HepG2 (cell line): ENCODE results near the gene SLC38A2. TPM values are rescaled to one million over a fixed set of nuclear protein-coding genes. Genes with fewer than 3 reads are reported as not detected.

ENCODE experiments used
- FOXP1 ChIP-seq, 2 experiments: fragments of 450-650 bp in 1 of 2; IDR thresholded peaks; 2 replicates each; pipeline ENCODE4 v1.6.1; 2017 to 2018; ENCODE audit warnings: antibody characterized with exemption in 1 of 2
- HES4 ChIP-seq: sonication (generic); formaldehyde crosslinking; IDR thresholded peaks from 2 replicates; pipeline ENCODE4 v1.9.0; 2021; ENCODE audit warnings: mild to moderate bottlenecking, missing genetic modification reagents, borderline replicate concordance
- IRF2 ChIP-seq: IDR thresholded peaks from 2 replicates; pipeline ENCODE4 v1.6.1; 2018; ENCODE audit warnings: missing genetic modification reagents, missing compliant biosample characterization
- MAFF ChIP-seq: IDR thresholded peaks from 2 replicates; pipeline ENCODE4 v1.6.1; 2011; ENCODE audit warnings: low read depth, low read length, improper control_type of control experiment
- MIXL1 ChIP-seq: IDR thresholded peaks from 2 replicates; pipeline ENCODE4 v1.6.1; 2016
- MTA1 ChIP-seq: sonication (generic); formaldehyde crosslinking; IDR thresholded peaks from 2 replicates; pipeline ENCODE4 v1.4.0; 2020; ENCODE audit warnings: missing genetic modification reagents, mild to moderate bottlenecking, borderline replicate concordance
- MZF1 ChIP-seq: sonication (generic); formaldehyde crosslinking; IDR thresholded peaks from 2 replicates; pipeline ENCODE4 v1.8.1; 2023; ENCODE audit warnings: mild to moderate bottlenecking, missing genetic modification reagents, borderline replicate concordance
- NFAT5 ChIP-seq: sonication (generic); formaldehyde crosslinking; IDR thresholded peaks from 2 replicates; pipeline ENCODE4 v1.4.0; 2020; ENCODE audit warnings: missing genetic modification reagents
- PHF8 ChIP-seq: sonication (generic); formaldehyde crosslinking; IDR thresholded peaks from 2 replicates; pipeline ENCODE4 v1.5.0; 2020; ENCODE audit warnings: missing genetic modification reagents
- REL ChIP-seq: sonication (generic); formaldehyde crosslinking; conservative IDR thresholded peaks from 2 replicates; pipeline ENCODE4 v1.8.0; 2022; ENCODE audit warnings: mild to moderate bottlenecking, missing genetic modification reagents, moderate library complexity
- SNAPC2 ChIP-seq: sonication (generic); formaldehyde crosslinking; IDR thresholded peaks from 2 replicates; pipeline ENCODE4 v1.8.1; 2022; ENCODE audit warnings: mild to moderate bottlenecking, missing genetic modification reagents
- SP1 ChIP-seq, 2 experiments: fragments of 450-650 bp in 1 of 2; sonication (generic) in 1 of 2; formaldehyde crosslinking in 1 of 2; IDR thresholded peaks; 2 replicates each; pipeline versions ENCODE4 v1.4.0 to v1.6.1; 2016 to 2020; ENCODE audit warnings: missing genetic modification reagents in 1 of 2
- SYNCRIP ChIP-seq: fragments of 200-400 bp; formaldehyde crosslinking; IDR thresholded peaks from 2 replicates; pipeline ENCODE4 v1.6.1; 2018; ENCODE audit warnings: mild to moderate bottlenecking, low read depth, low read length; ENCODE audit not compliant: insufficient read depth
- ZMYM3 ChIP-seq: sonication (generic); formaldehyde crosslinking; IDR thresholded peaks from 2 replicates; pipeline ENCODE4 v1.5.1; 2020; ENCODE audit warnings: mild to moderate bottlenecking, missing genetic modification reagents
- ZNF280B ChIP-seq: sonication (generic); formaldehyde crosslinking; IDR thresholded peaks from 2 replicates; pipeline ENCODE4 v1.5.0; 2020; ENCODE audit warnings: missing genetic modification reagents, mild to moderate bottlenecking, borderline replicate concordance
- ZNF30 ChIP-seq: sonication (generic); formaldehyde crosslinking; IDR thresholded peaks from 2 replicates; pipeline ENCODE4 v1.5.0; 2020; ENCODE audit warnings: mild to moderate bottlenecking, missing genetic modification reagents
- ZNF354B ChIP-seq: sonication (generic); formaldehyde crosslinking; IDR thresholded peaks from 2 replicates; pipeline ENCODE4 v1.8.0; 2022; ENCODE audit warnings: mild to moderate bottlenecking, missing genetic modification reagents
- ZNF543 ChIP-seq: sonication (generic); formaldehyde crosslinking; IDR thresholded peaks from 2 replicates; pipeline ENCODE4 v1.4.0; 2020; ENCODE audit warnings: mild to moderate bottlenecking, missing genetic modification reagents
- ZNF687 ChIP-seq: sonication (generic); formaldehyde crosslinking; IDR thresholded peaks from 2 replicates; pipeline ENCODE4 v1.5.1; 2020; ENCODE audit warnings: mild to moderate bottlenecking, missing genetic modification reagents, moderate library complexity
- polyA plus RNA-seq, 8 experiments: library from polyadenylated mRNA; depleted of rRNA in 3 of 8; stranded (reverse) in 7 of 8; unstranded in 1 of 8; fragments of >200 nt; fragmentation: Illumina TruSeq in 4 of 8; extraction: Trizol in 4 of 8; gene quantifications; 2 replicates each; pipeline versions ENCODE4 v1.2.1 to v1.2.3, GENCODE V29; 2011 to 2016; ENCODE audit warnings: low read depth in 4 of 8, missing spikeins in 1 of 8, mixed read lengths in 1 of 8; ENCODE audit not compliant: insufficient read depth in 1 of 8
- total RNA-seq, 5 experiments: library from RNA; depleted of rRNA; stranded (reverse); fragments of >200 nt; fragmentation: Illumina TruSeq; extraction: Trizol; gene quantifications; 2 replicates each; pipeline ENCODE4 v1.2.3, GENCODE V29; 2016; ENCODE audit warnings: low read depth in 1 of 5

Gene SLC38A2
- total and polyA plus RNA-seq, 2 of the 13 experiments (the other 11 are each of a cell fraction or from before 2014, with no cell fraction given), result 368 to 880 TPM

- TF ChIP-seq ZMYM3 (CRISPR knock-in tag) (no peak), SNAPC2 (CRISPR knock-in tag) (no peak), PHF8 (CRISPR knock-in tag) (no peak), FOXP1 (IDR thresholded peaks at IDR 0.05) (no peak), FOXP1 (CRISPR knock-in tag; IDR thresholded peaks at IDR 0.05) (no peak), ZNF280B (CRISPR knock-in tag) (no peak), ZNF687 (CRISPR knock-in tag) (no peak; the same call in 1 of the 2 replicates), MIXL1 (CRISPR knock-in tag) (no peak), REL (CRISPR knock-in tag) (no peak), NFAT5 (no peak), ZNF543 (CRISPR knock-in tag) (no peak), IRF2 (CRISPR knock-in tag) (no peak), ZNF354B (CRISPR knock-in tag) (no peak), MAFF (no peak), SP1 (IDR thresholded peaks at IDR 0.05) (no peak), SP1 (CRISPR knock-in tag; IDR thresholded peaks at IDR 0.05) (no peak), HES4 (CRISPR knock-in tag) (no peak), MTA1 (CRISPR knock-in tag) (no peak), ZNF30 (CRISPR knock-in tag) (no peak), MZF1 (no peak), SYNCRIP (no peak)
Observed at GRCh38 chr12:46390881-46391280, 18.3 kb upstream of the SLC38A2 start (continued).
